PC-3 (cell line): ENCODE measurements around the gene SALL2. TPM values are rescaled to one million over a fixed set of nuclear protein-coding genes. Genes with fewer than 3 reads are reported as not detected.

ENCODE experiments used
- ATAC-seq: fragments of 200-7000 bp; cut with Tn5 transposase; 2 replicates; pipeline ENCODE4 v1.9.1; 2020; ENCODE audit warnings: mild to moderate bottlenecking, moderate library complexity
- BruUV-seq: library from RNA; stranded (reverse); fragments of 400-500 nt; replicated peaks from 2 replicates; lab custom pipeline; 2021; lab: Mats Ljungman, UMichigan
- CTCF ChIA-PET: fragments of 300-600 bp; sonication (Branson Sonifier 250); formaldehyde crosslinking; loops from one replicate; lab custom pipeline; 2022; ENCODE audit warnings: antibody characterized with exemption; lab: Charles Lee
- POLR2A ChIA-PET: fragments of 300-600 bp; sonication (Branson Sonifier 250); formaldehyde crosslinking; loops from one replicate; lab custom pipeline; 2022; ENCODE audit warnings: antibody characterized with exemption; ENCODE audit not compliant: unreplicated experiment; lab: Charles Lee
- DNase-seq: peaks from one replicate; pipeline ENCODE4 v3.0.0-alpha.2; 2015
- H2AFZ ChIP-seq: fragments of 300-600 bp; sonication (generic); 2 replicates; pipeline ENCODE4 v1.6.0; 2016; ENCODE audit warnings: antibody characterized with exemption, low read length
- H3F3A ChIP-seq: fragments of 300-600 bp; sonication (generic); one replicate; pipeline ENCODE4 v1.6.0; 2017; ENCODE audit warnings: antibody characterized with exemption, low read length, control low read depth, mild to moderate bottlenecking; ENCODE audit not compliant: unreplicated experiment
- H3K27ac ChIP-seq: fragments of 300-600 bp; sonication (generic); 2 replicates; pipeline ENCODE4 v1.5.1; 2016; ENCODE audit warnings: mild to moderate bottlenecking, low read length
- H3K27me3 ChIP-seq: fragments of 300-600 bp; sonication (generic); 2 replicates; pipeline ENCODE4 v1.6.1; 2016; ENCODE audit warnings: low read length, mixed read lengths
- H3K36me3 ChIP-seq: fragments of 300-600 bp; sonication (generic); 2 replicates; pipeline ENCODE4 v1.6.1; 2016; ENCODE audit warnings: low read depth, mixed run types, low read length, mixed read lengths
- H3K4me1 ChIP-seq: fragments of 300-600 bp; sonication (generic); 2 replicates; pipeline ENCODE4 v1.5.1; 2016; ENCODE audit warnings: low read length; ENCODE audit not compliant: insufficient read depth
- H3K4me2 ChIP-seq: fragments of 300-600 bp; sonication (generic); 2 replicates; pipeline ENCODE4 v1.6.0; 2016; ENCODE audit warnings: low read length
- H3K4me3 ChIP-seq: fragments of 300-600 bp; sonication (generic); 2 replicates; pipeline ENCODE4 v1.5.1; 2016; ENCODE audit warnings: mild to moderate bottlenecking, low read length, mixed read lengths
- H3K79me2 ChIP-seq: fragments of 300-600 bp; sonication (generic); 2 replicates; pipeline ENCODE4 v1.6.1; 2017; ENCODE audit warnings: low read length, mixed read lengths
- H3K9ac ChIP-seq: fragments of 300-600 bp; sonication (generic); 2 replicates; pipeline ENCODE4 v1.6.0; 2016; ENCODE audit warnings: mild to moderate bottlenecking, low read length
- H3K9me2 ChIP-seq: fragments of 300-600 bp; sonication (generic); replicated peaks from 2 replicates; pipeline ENCODE4 v1.6.1; 2016; ENCODE audit warnings: mixed run types, low read length, mixed read lengths
- H3K9me3 ChIP-seq: fragments of 300-600 bp; sonication (generic); 2 replicates; pipeline ENCODE4 v1.6.1; 2016; ENCODE audit warnings: low read length, mixed read lengths
- H4K20me1 ChIP-seq: fragments of 300-600 bp; sonication (generic); 2 replicates; pipeline ENCODE4 v1.6.1; 2016; ENCODE audit warnings: low read length, mixed read lengths
- EZH2 ChIP-seq: fragments of 300-600 bp; sonication (generic); IDR thresholded peaks from one replicate; pipeline ENCODE4 v1.6.1; 2017; ENCODE audit warnings: antibody characterized with exemption, mild to moderate bottlenecking, low read length; ENCODE audit not compliant: unreplicated experiment
- EZH2phosphoT487 ChIP-seq: fragments of 300-600 bp; sonication (generic); IDR thresholded peaks from 2 replicates; pipeline ENCODE4 v1.6.1; 2018; ENCODE audit warnings: mild to moderate bottlenecking, antibody characterized with exemption, low read length, borderline replicate concordance
- intact Hi-C: fragments of 100-400 bp; cut with micrococcal nuclease; formaldehyde crosslinking; loops from 2 replicates; pipeline ENCODE4 v1.9.0; 2023
- total RNA-seq: library from RNA; depleted of rRNA; stranded (reverse); fragments of >200 nt; gene quantifications from 2 replicates; pipeline ENCODE4 v1.2.3, GENCODE V29; 2014
- TF ChIP-seq, protein P1 (sequence below): fragments of 300-600 bp; sonication (generic); conservative IDR thresholded peaks from 2 replicates; pipeline ENCODE4 v1.5.1; 2017; ENCODE audit warnings: antibody characterized with exemption, low read depth, mild to moderate bottlenecking, low read length

Gene SALL2
- total RNA-seq, 1 experiment from 2014 or later: 4.1 TPM

- H3F3A ChIP-seq: no peaks in the 10 kb centered on the region
- no peaks in the 10 kb centered on the region for H3K27me3 ChIP-seq
- ATAC-seq: no peak
- no peak overlapping the region for H3K4me2 ChIP-seq
- no peak overlapping the region for H3K9ac ChIP-seq
- H3K9me2 ChIP-seq: no peaks in the 10 kb centered on the region
- TF ChIP-seq, protein P1, sequence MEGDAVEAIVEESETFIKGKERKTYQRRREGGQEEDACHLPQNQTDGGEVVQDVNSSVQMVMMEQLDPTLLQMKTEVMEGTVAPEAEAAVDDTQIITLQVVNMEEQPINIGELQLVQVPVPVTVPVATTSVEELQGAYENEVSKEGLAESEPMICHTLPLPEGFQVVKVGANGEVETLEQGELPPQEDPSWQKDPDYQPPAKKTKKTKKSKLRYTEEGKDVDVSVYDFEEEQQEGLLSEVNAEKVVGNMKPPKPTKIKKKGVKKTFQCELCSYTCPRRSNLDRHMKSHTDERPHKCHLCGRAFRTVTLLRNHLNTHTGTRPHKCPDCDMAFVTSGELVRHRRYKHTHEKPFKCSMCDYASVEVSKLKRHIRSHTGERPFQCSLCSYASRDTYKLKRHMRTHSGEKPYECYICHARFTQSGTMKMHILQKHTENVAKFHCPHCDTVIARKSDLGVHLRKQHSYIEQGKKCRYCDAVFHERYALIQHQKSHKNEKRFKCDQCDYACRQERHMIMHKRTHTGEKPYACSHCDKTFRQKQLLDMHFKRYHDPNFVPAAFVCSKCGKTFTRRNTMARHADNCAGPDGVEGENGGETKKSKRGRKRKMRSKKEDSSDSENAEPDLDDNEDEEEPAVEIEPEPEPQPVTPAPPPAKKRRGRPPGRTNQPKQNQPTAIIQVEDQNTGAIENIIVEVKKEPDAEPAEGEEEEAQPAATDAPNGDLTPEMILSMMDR: no peak
- TF ChIP-seq EZH2 (no peak), EZH2phosphoT487 (no peak)
- DNase-seq: no peak
- no peaks in the 10 kb centered on the region for H4K20me1 ChIP-seq
- no peaks in the 10 kb centered on the region for H3K9me3 ChIP-seq
- H3K4me3 ChIP-seq: no peak overlapping the region
- no peak overlapping the region for H3K27ac ChIP-seq
- H3K79me2 ChIP-seq: peaks cover 37% of the 10 kb centered on the region
- no TSS peak for BruUV-seq
- intact Hi-C loops: no loop called here
- no peaks in the 10 kb centered on the region for H3K4me1 ChIP-seq
- peaks cover 50% of the 10 kb centered on the region for H3K36me3 ChIP-seq
- no peak overlapping the region for H2AFZ ChIP-seq
- ChIA-PET CTCF (no interaction called here), POLR2A (interaction anchor here (0.5 kb wide), 1 partner anchor 9 kb away, joined by 5 read pairs; no protein-coding TSS in a partner anchor)
Observed at GRCh38 chr14:21503376-21503775, 22.8 kb downstream of the SALL2 start.

DNA sequence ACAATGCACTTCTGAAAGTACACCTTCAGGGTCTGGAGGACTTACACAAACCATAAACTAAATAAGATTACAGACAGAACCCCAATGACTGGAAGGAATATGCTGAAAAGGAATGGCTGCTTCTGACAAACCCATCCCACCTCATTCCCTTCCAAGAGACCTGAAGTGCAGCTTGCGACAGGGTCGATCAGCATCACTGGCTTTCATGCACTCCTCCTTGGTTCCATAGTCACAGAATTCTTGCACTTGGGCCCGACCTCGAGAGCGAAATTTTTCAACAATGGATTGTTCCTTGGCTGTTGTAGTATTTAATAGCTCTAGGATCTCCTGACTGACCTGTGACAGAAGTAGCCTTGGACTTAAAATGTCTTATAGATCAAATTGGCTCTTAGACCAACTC, 24.6 kb downstream of the SALL2 start:
- TF ChIP-seq EZH2: no peak
- TF ChIP-seq, protein P1: no peak
- TF ChIP-seq EZH2phosphoT487: no peak
- Histone ChIP-seq H3K27me3 (no peaks in the 10 kb centered on the region), H3K4me1 (no peaks in the 10 kb centered on the region), H2AFZ (no peak overlapping the region), H3K9ac (no peak overlapping the region), H4K20me1 (no peaks in the 10 kb centered on the region), H3F3A (no peaks in the 10 kb centered on the region), H3K79me2 (peaks cover 20% of the 10 kb centered on the region), H3K27ac (no peak overlapping the region), H3K36me3 (peaks cover 60% of the 10 kb centered on the region), H3K4me3 (no peak overlapping the region), H3K9me2 (no peaks in the 10 kb centered on the region), H3K4me2 (no peak overlapping the region), H3K9me3 (no peaks in the 10 kb centered on the region)
- no peak for DNase-seq
- BruUV-seq: no TSS peak
- CTCF ChIA-PET: no interaction called here
- no peak for ATAC-seq
- intact Hi-C loops: no loop called here
- POLR2A ChIA-PET: no interaction called here
